ENCODE results near the gene GRIK2.

Gene GRIK2

GRCh38 chr6:101682937-101683336 lies 289.4 kb downstream of the GRIK2 start:
- no peak for TF ChIP-seq CTCF (conservative IDR thresholded peaks at IDR 0.05)
- no peak overlapping the region for H3K27ac ChIP-seq

GRCh38 chr6:101683884-101684283 lies 290.4 kb downstream of the GRIK2 start:
- no peak for TF ChIP-seq CTCF (conservative IDR thresholded peaks at IDR 0.05)
- H3K27ac ChIP-seq, result no peak overlapping the region

DNA sequence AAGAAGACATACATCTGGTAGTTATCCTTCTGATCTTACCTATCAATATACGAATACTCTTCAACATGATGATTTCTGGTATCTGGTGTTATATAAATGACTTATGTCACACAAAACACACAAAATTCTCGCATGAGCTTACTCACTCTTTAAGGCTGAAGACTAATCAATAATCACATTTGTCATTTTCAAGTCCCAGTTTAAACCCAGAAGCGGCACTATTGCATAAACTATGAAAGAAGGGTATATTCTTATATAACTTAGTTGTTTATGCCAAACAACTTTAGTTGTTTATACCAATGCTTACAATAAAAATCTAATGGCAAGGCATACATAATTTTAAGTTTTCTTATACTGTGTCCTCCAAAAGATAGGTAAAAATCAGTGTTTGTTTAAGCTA lies 293.1 kb downstream of the GRIK2 start:
- no peak for TF ChIP-seq CTCF (conservative IDR thresholded peaks at IDR 0.05)

DNA sequence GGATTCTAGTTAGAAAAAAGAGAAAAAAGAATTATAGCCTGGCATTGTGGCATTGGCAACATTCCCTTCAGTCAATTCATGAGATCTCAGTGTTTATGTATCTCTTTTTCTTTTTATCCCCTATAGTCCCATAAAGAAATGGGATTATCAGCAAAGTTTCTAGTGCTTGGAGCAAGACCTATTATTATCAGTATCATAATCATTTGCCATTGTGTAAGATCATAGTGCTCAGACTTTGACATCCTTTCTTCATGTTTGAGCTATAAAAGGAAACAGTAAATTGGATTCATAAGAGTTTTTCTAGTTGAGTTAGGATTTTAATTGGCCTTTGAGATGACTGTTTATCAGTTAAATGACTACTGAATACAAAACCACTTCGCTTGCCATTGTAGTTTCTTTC lies 295.6 kb downstream of the GRIK2 start:
- TF ChIP-seq CTCF (conservative IDR thresholded peaks at IDR 0.05), result no peak

More for the DNA sequence above, 293.1 kb downstream of the GRIK2 start:
- H3K27ac ChIP-seq, result no peak overlapping the region

GRCh38 chr6:101689695-101690094 lies 296.2 kb downstream of the GRIK2 start:
- H3K27ac ChIP-seq, result no peak overlapping the region
- TF ChIP-seq CTCF (conservative IDR thresholded peaks at IDR 0.05), result no peak

More for the DNA sequence above, 295.6 kb downstream of the GRIK2 start:
- H3K27ac ChIP-seq, result no peak overlapping the region

- TF ChIP-seq CTCF (conservative IDR thresholded peaks at IDR 0.05), result no peak
- no peak overlapping the region for H3K27ac ChIP-seq
Measured at GRCh38 chr6:101700655-101701054, 307.1 kb downstream of the GRIK2 start.

DNA sequence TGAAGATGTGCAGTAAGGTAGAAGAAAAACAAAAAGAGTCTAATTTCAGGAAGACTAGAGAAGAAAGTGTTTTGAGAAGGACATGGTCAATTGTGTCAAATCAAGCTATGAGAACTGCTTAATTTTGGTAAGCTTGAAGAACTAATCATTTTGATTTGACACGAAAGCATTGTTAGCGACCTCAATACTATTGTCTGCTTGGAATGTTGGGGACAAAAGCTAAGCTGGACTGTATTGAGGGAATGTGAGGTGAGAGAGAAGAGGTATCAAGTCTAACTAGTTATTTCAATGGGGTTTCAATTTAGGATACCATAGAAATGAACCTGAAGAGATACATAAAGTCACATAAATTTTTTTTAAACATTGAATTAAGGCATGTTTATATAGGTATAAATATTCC lies 309.8 kb downstream of the GRIK2 start:
- no peak for TF ChIP-seq CTCF (conservative IDR thresholded peaks at IDR 0.05)
- no peak overlapping the region for H3K27ac ChIP-seq

DNA sequence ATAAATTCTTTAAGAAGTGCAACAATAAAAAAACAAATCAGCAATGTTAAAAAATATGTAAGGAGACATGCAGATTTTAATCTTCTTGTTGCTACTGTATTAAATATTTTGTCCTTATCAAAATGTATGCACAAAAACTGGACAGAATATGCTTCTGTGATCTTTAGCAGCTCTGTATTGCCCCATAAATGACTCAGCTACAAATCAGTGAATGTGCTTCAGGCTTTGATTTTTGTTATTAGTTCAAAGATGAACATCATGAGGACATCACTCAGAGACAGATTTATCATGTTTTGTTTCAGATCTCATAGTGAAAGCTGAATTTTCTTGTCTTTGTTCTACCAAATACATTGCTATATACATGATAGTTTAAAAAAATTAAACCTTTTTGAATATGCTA lies 312.4 kb downstream of the GRIK2 start:
- no peak overlapping the region for H3K27ac ChIP-seq
- no peak for TF ChIP-seq CTCF (conservative IDR thresholded peaks at IDR 0.05)
